Neural cell (in vitro differentiated cells): ENCODE data around the gene TIAM1.

Source experiments
- EP300 ChIP-seq: fragments of 450-650 bp; conservative IDR thresholded peaks from 2 replicates; pipeline ENCODE4 v1.6.1; 2014; ENCODE audit warnings: antibody characterized with exemption, mild to moderate bottlenecking, moderate library complexity; ENCODE audit not compliant: poor library complexity, severe bottlenecking
- EZH2 ChIP-seq: fragments of 200-600, 300-800 bp; shearing (Covaris generic), sonication (generic); IDR thresholded peaks from 2 replicates; pipeline ENCODE4 v1.6.1; 2014; ENCODE audit warnings: antibody characterized with exemption, low read length, borderline replicate concordance, mild to moderate bottlenecking; ENCODE audit not compliant: insufficient read depth, poor library complexity, severe bottlenecking
- MXI1 ChIP-seq: fragments of 450-650 bp; conservative IDR thresholded peaks from 2 replicates; pipeline ENCODE4 v1.6.1; 2014; ENCODE audit warnings: antibody characterized with exemption, mild to moderate bottlenecking; ENCODE audit not compliant: poor library complexity, severe bottlenecking
- POLR2AphosphoS5 ChIP-seq: IDR thresholded peaks from 2 replicates; pipeline ENCODE4 v1.6.1; 2012
- RAD21 ChIP-seq: fragments of 450-650 bp; conservative IDR thresholded peaks from 2 replicates; pipeline ENCODE4 v1.6.1; 2014; ENCODE audit warnings: antibody characterized with exemption, mild to moderate bottlenecking, moderate library complexity
- TAF1 ChIP-seq: IDR thresholded peaks from 2 replicates; pipeline ENCODE4 v1.6.1; 2012; ENCODE audit warnings: low read depth
- TF ChIP-seq, protein P1 (sequence below): fragments of 450-650 bp; IDR thresholded peaks from 2 replicates; pipeline ENCODE4 v1.5.1; 2014; ENCODE audit warnings: antibody characterized with exemption, mild to moderate bottlenecking, moderate library complexity; ENCODE audit not compliant: poor library complexity, severe bottlenecking
- TF ChIP-seq, protein P2 (sequence below): IDR thresholded peaks from 2 replicates; pipeline ENCODE4 v1.6.1; 2012; ENCODE audit warnings: borderline replicate concordance

DNA sequence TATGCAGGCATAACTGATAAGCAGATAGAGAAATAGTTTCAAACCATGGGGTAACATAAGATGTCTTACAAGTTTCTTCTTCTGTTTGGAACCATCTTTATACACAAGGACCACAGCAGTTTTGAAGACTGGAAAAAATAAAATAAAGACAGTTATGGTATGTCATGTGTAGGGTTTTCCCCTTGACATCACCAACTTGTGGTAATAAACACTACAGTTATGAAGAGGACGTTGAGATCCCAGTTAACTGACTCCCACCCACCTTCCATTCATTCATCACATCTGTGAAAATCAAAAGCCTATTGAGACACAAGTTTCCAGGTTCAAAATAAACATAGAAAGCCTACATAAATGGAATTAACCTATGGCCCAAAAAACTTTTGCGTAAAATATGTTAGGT, 213.2 kb downstream of the TIAM1 start:
- TF ChIP-seq MXI1 (no peak), EP300 (no peak), POLR2AphosphoS5 (no peak), RAD21 (no peak), EZH2 (no peak), TAF1 (no peak)
- TF ChIP-seq, protein P1, sequence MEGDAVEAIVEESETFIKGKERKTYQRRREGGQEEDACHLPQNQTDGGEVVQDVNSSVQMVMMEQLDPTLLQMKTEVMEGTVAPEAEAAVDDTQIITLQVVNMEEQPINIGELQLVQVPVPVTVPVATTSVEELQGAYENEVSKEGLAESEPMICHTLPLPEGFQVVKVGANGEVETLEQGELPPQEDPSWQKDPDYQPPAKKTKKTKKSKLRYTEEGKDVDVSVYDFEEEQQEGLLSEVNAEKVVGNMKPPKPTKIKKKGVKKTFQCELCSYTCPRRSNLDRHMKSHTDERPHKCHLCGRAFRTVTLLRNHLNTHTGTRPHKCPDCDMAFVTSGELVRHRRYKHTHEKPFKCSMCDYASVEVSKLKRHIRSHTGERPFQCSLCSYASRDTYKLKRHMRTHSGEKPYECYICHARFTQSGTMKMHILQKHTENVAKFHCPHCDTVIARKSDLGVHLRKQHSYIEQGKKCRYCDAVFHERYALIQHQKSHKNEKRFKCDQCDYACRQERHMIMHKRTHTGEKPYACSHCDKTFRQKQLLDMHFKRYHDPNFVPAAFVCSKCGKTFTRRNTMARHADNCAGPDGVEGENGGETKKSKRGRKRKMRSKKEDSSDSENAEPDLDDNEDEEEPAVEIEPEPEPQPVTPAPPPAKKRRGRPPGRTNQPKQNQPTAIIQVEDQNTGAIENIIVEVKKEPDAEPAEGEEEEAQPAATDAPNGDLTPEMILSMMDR, result no peak
- TF ChIP-seq, protein P2, sequence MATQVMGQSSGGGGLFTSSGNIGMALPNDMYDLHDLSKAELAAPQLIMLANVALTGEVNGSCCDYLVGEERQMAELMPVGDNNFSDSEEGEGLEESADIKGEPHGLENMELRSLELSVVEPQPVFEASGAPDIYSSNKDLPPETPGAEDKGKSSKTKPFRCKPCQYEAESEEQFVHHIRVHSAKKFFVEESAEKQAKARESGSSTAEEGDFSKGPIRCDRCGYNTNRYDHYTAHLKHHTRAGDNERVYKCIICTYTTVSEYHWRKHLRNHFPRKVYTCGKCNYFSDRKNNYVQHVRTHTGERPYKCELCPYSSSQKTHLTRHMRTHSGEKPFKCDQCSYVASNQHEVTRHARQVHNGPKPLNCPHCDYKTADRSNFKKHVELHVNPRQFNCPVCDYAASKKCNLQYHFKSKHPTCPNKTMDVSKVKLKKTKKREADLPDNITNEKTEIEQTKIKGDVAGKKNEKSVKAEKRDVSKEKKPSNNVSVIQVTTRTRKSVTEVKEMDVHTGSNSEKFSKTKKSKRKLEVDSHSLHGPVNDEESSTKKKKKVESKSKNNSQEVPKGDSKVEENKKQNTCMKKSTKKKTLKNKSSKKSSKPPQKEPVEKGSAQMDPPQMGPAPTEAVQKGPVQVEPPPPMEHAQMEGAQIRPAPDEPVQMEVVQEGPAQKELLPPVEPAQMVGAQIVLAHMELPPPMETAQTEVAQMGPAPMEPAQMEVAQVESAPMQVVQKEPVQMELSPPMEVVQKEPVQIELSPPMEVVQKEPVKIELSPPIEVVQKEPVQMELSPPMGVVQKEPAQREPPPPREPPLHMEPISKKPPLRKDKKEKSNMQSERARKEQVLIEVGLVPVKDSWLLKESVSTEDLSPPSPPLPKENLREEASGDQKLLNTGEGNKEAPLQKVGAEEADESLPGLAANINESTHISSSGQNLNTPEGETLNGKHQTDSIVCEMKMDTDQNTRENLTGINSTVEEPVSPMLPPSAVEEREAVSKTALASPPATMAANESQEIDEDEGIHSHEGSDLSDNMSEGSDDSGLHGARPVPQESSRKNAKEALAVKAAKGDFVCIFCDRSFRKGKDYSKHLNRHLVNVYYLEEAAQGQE, result no peak
